ENCODE measurements around the gene SDK1.

DNA sequence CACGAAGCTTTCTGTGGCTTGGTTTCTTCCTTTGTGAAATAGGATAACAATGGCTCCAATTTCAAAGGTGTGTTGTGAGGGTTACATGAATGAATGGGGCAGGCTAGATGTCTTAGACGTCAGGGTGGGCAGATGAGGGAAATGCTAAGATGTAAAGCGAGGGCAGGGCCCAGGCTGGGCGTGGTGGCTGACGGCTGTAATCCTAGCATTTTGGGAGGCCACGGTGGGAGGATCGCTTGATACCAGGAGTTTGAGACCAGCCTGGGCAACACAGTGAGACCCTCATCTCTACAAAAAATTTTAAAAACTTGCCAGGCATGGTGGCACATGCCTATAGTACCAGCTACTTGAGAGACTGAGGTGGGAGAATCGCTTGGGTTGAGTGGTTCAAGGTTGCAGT lies 773.4 kb downstream of the SDK1 start:
- TF ChIP-seq, protein P1, sequence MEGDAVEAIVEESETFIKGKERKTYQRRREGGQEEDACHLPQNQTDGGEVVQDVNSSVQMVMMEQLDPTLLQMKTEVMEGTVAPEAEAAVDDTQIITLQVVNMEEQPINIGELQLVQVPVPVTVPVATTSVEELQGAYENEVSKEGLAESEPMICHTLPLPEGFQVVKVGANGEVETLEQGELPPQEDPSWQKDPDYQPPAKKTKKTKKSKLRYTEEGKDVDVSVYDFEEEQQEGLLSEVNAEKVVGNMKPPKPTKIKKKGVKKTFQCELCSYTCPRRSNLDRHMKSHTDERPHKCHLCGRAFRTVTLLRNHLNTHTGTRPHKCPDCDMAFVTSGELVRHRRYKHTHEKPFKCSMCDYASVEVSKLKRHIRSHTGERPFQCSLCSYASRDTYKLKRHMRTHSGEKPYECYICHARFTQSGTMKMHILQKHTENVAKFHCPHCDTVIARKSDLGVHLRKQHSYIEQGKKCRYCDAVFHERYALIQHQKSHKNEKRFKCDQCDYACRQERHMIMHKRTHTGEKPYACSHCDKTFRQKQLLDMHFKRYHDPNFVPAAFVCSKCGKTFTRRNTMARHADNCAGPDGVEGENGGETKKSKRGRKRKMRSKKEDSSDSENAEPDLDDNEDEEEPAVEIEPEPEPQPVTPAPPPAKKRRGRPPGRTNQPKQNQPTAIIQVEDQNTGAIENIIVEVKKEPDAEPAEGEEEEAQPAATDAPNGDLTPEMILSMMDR (IDR thresholded peaks at IDR 0.05): no peak
- no peak for TF ChIP-seq POLR2A (IDR thresholded peaks at IDR 0.05)
